Measurements from ENCODE around the gene DTL.

DTL gene

DNA sequence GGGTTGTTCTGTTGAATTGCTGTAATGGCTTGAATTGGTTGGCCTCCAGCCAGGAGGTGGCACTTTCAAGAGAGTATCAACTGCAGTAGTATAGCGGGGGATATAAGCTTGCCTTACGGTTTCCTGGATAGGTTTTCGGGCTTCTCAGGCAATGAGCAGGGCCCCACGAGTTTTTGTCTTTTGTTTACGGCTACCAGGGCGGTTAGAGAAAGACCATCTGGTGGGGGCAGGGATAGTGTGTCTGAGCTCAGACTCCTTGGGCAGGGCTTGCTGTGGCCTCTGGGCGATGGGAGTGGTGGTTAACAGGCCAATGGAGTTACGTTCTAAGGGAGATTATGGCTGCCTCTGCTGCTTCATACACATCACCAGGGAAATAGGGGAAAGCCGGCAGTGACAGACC is 62.8 kb downstream of the DTL start:
- Histone ChIP-seq H3K27me3 (ENCODE audit: control insufficient read depth, low read length) (no peaks in the 10 kb centered on the region), H3K4me1 (ENCODE audit: control insufficient read depth, low read length) (no peaks in the 10 kb centered on the region), H3K4me3 (ENCODE audit: low read length) (no peak overlapping the region), H3F3A (ENCODE audit: control insufficient read depth, insufficient read depth) (no peaks in the 10 kb centered on the region), H3K9me3 (ENCODE audit: control insufficient read depth, insufficient read depth, low read length) (no peaks in the 10 kb centered on the region), H3K4me2 (ENCODE audit: low read length) (no peak overlapping the region), H3K36me3 (ENCODE audit: control insufficient read depth, low read length) (peaks cover 93% of the 10 kb centered on the region), H3K27ac (ENCODE audit: low read depth, low read length) (no peak overlapping the region), H3K79me2 (ENCODE audit: control insufficient read depth, low read length) (peaks cover 60% of the 10 kb centered on the region), H3K9me2 (replicated peaks; ENCODE audit: control insufficient read depth, low read length) (no peaks in the 10 kb centered on the region), H4K20me1 (ENCODE audit: control insufficient read depth, insufficient read depth, low read depth, low read length) (peaks cover 7% of the 10 kb centered on the region)
- TF ChIP-seq, protein P1, sequence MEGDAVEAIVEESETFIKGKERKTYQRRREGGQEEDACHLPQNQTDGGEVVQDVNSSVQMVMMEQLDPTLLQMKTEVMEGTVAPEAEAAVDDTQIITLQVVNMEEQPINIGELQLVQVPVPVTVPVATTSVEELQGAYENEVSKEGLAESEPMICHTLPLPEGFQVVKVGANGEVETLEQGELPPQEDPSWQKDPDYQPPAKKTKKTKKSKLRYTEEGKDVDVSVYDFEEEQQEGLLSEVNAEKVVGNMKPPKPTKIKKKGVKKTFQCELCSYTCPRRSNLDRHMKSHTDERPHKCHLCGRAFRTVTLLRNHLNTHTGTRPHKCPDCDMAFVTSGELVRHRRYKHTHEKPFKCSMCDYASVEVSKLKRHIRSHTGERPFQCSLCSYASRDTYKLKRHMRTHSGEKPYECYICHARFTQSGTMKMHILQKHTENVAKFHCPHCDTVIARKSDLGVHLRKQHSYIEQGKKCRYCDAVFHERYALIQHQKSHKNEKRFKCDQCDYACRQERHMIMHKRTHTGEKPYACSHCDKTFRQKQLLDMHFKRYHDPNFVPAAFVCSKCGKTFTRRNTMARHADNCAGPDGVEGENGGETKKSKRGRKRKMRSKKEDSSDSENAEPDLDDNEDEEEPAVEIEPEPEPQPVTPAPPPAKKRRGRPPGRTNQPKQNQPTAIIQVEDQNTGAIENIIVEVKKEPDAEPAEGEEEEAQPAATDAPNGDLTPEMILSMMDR (IDR thresholded peaks at IDR 0.05; ENCODE audit: low read depth, low read length, poor library complexity, severe bottlenecking): no peak
- no peak for TF ChIP-seq EZH2phosphoT487 (IDR thresholded peaks at IDR 0.05; ENCODE audit: borderline replicate concordance, low read length)

DNA sequence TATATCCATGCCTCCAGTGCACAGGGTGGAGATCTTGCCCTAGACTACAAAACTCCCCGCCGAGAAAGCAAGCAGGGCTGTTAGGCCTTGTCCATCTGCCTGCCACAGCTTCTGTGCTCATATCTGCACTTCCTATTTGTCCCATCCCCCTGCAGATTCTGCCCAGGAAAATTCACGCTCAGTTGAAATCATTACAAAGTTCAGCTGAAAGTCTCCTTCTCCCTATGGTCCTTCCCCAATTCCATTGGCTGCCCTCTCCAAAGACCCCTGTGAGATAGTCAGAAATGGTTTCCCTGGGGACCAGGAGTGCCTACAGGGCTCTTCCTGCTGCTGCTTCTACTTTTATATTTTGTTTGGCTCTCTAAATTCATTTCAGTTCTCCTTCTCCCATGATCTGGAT is 63.2 kb downstream of the DTL start:
- Histone ChIP-seq H3K79me2 (ENCODE audit: control insufficient read depth, low read length) (peaks cover 56% of the 10 kb centered on the region), H3K27me3 (ENCODE audit: control insufficient read depth, low read length) (no peaks in the 10 kb centered on the region), H3K9me2 (replicated peaks; ENCODE audit: control insufficient read depth, low read length) (no peaks in the 10 kb centered on the region), H3K36me3 (ENCODE audit: control insufficient read depth, low read length) (peaks cover 93% of the 10 kb centered on the region), H3K4me1 (ENCODE audit: control insufficient read depth, low read length) (no peaks in the 10 kb centered on the region), H3K4me2 (ENCODE audit: low read length) (no peak overlapping the region), H3K27ac (ENCODE audit: low read depth, low read length) (no peak overlapping the region), H3K9me3 (ENCODE audit: control insufficient read depth, insufficient read depth, low read length) (no peaks in the 10 kb centered on the region), H3K4me3 (ENCODE audit: low read length) (no peak overlapping the region), H3F3A (ENCODE audit: control insufficient read depth, insufficient read depth) (no peaks in the 10 kb centered on the region), H4K20me1 (ENCODE audit: control insufficient read depth, insufficient read depth, low read depth, low read length) (peaks cover 7% of the 10 kb centered on the region)
- TF ChIP-seq, protein P1 (IDR thresholded peaks at IDR 0.05; ENCODE audit: low read depth, low read length, poor library complexity, severe bottlenecking): no peak
- no peak for TF ChIP-seq EZH2phosphoT487 (IDR thresholded peaks at IDR 0.05; ENCODE audit: borderline replicate concordance, low read length)

DNA sequence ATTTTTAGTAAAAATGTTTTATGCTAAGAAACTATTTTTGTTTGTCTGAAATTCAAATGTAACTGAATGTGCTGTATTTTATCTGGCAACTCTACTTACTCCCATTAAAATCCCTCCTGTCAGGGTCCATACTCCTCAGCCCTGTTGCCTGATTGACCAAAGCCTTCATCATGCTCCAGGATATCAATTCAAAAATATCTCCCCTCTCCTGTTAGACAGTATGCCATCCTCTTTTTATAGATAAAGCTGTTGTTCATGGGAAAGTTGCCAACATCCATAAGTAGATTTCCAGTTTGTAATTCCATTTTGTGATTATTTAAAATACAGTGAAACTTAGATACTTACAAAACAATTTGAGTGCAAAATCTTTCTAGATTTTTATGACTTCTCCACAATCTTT is 65.7 kb downstream of the DTL start:
- Histone ChIP-seq H3K79me2 (ENCODE audit: control insufficient read depth, low read length) (peaks cover 31% of the 10 kb centered on the region), H4K20me1 (ENCODE audit: control insufficient read depth, insufficient read depth, low read depth, low read length) (peaks cover 7% of the 10 kb centered on the region), H3F3A (ENCODE audit: control insufficient read depth, insufficient read depth) (no peaks in the 10 kb centered on the region), H3K4me1 (ENCODE audit: control insufficient read depth, low read length) (no peaks in the 10 kb centered on the region), H3K4me2 (ENCODE audit: low read length) (no peak overlapping the region), H3K36me3 (ENCODE audit: control insufficient read depth, low read length) (peaks cover 98% of the 10 kb centered on the region), H3K27ac (ENCODE audit: low read depth, low read length) (no peak overlapping the region), H3K9me2 (replicated peaks; ENCODE audit: control insufficient read depth, low read length) (no peaks in the 10 kb centered on the region), H3K9me3 (ENCODE audit: control insufficient read depth, insufficient read depth, low read length) (no peaks in the 10 kb centered on the region), H3K27me3 (ENCODE audit: control insufficient read depth, low read length) (no peaks in the 10 kb centered on the region), H3K4me3 (ENCODE audit: low read length) (no peak overlapping the region)
- TF ChIP-seq, protein P1 (IDR thresholded peaks at IDR 0.05; ENCODE audit: low read depth, low read length, poor library complexity, severe bottlenecking): no peak
- TF ChIP-seq EZH2phosphoT487 (IDR thresholded peaks at IDR 0.05; ENCODE audit: borderline replicate concordance, low read length): no peak

DNA sequence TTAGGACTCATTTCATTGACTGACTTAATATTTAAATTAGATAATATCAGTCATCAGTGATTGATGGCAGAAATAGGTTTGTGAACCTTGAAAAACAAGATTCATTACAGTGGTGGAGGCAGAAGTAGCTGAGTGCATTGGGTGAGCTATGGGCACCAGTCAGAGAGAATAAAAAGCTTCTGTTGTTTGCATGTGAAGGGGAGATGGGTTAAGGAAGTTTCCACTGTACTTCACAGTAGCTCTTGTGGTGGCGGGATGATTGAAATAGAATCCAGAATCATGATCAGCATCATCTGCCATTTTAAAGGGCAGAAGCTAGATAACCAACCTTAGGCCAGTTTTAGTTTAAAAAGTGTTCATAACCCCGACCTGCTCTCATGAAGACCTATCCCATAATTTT is 66.2 kb downstream of the DTL start:
- no peak overlapping the region for H3K4me2 ChIP-seq (ENCODE audit: low read length)
- TF ChIP-seq EZH2phosphoT487 (IDR thresholded peaks at IDR 0.05; ENCODE audit: borderline replicate concordance, low read length): no peak
- TF ChIP-seq, protein P1 (IDR thresholded peaks at IDR 0.05; ENCODE audit: low read depth, low read length, poor library complexity, severe bottlenecking): no peak
- H3F3A ChIP-seq (ENCODE audit: control insufficient read depth, insufficient read depth): no peaks in the 10 kb centered on the region
- peaks cover 26% of the 10 kb centered on the region for H3K79me2 ChIP-seq (ENCODE audit: control insufficient read depth, low read length)
- no peak overlapping the region for H3K27ac ChIP-seq (ENCODE audit: low read depth, low read length)
- no peaks in the 10 kb centered on the region for H3K9me2 ChIP-seq (replicated peaks; ENCODE audit: control insufficient read depth, low read length)
- no peaks in the 10 kb centered on the region for H3K9me3 ChIP-seq (ENCODE audit: control insufficient read depth, insufficient read depth, low read length)
- H3K4me1 ChIP-seq (ENCODE audit: control insufficient read depth, low read length): no peaks in the 10 kb centered on the region
- H3K4me3 ChIP-seq (ENCODE audit: low read length): no peak overlapping the region
- peaks cover 7% of the 10 kb centered on the region; the same call in 1 of the 2 replicates for H4K20me1 ChIP-seq (ENCODE audit: control insufficient read depth, insufficient read depth, low read depth, low read length)
- no peaks in the 10 kb centered on the region for H3K27me3 ChIP-seq (ENCODE audit: control insufficient read depth, low read length)
- peaks cover 98% of the 10 kb centered on the region for H3K36me3 ChIP-seq (ENCODE audit: control insufficient read depth, low read length)

All from DOHH2 (cell line).